ENCODE results near the gene SLC6A16. TPM values are rescaled to one million over a fixed set of nuclear protein-coding genes. Genes with fewer than 3 reads are reported as not detected.

Gene SLC6A16
- total RNA-seq, 1 donor = 0.09 TPM

DNA sequence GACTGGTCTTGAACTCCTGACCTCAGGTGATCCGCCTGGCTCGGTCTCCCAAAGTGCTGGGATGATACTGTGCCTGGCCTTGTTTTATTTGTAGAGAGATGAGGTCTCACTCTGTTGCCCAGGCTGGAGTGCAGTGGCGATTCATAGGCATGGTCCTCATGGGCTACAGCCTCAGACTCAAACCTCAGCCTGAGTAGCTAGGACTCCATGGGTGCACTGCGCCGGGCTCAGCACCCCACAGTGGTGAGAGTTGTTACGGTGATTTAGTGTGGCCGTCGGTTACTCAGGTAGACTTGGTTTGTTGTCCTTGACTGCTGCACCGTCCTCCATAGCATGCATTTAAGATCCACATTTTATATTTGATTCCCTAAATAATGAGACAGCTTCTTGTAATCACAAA, 80.7 kb downstream of the SLC6A16 start:
- TF ChIP-seq CTCF (IDR thresholded peaks at IDR 0.05; ENCODE audit: insufficient read depth, low read length) = no peak
- H3K4me3 ChIP-seq (ENCODE audit: low read depth, low read length) = no peak overlapping the region
- no peak for DNase-seq (ENCODE audit: low read depth)

DNA sequence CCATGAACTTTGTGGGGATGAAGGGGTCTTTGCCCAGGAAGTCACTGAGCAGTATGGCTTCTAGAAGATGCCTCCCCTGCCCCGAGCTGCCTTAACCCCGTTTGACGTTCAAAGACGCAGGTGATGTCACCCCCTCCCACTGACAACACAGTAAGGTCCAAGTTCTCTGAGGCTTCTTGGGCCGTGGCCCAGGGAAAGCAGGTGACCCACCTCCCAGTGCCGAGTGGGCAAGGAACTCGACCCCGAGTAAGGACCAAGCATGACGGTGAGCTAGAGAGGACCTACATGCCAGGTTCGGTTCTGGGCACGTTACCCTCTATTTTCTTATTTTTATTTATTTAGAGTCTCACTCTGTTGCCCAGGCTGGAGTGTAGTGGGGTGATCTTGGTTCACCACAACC, 81.3 kb downstream of the SLC6A16 start:
- no peak overlapping the region for H3K4me3 ChIP-seq (ENCODE audit: low read depth, low read length)
- TF ChIP-seq CTCF (IDR thresholded peaks at IDR 0.05; ENCODE audit: insufficient read depth, low read length) = no peak
- DNase-seq (ENCODE audit: low read depth) = no peak

DNA sequence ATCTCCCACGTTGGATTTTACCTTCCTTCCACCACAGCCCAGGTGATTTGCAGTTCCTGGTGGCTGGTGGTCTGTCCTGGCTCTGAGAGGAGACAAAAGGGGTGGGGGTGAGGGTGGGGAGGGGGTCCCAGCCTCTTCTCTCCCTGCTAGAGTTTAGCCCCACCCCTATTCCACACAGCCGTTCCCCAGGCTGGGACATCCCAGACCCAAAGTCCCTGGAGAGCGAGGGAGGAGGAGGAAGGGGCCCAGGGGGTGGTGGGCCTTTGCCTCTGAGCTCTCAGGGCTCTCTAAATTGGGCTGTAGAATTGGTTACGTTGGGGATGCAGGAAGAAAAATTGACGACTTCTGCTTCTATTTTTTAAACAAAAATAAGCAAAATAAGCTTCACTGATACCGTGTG, 81.9 kb downstream of the SLC6A16 start:
- TF ChIP-seq CTCF (IDR thresholded peaks at IDR 0.05; ENCODE audit: insufficient read depth, low read length) = no peak
- no peak for DNase-seq (ENCODE audit: low read depth)

GRCh38 chr19:49241769-49242168, 83.2 kb downstream of the SLC6A16 start:
- H3K4me3 ChIP-seq (ENCODE audit: low read depth, low read length) = no peak overlapping the region
- no peak for DNase-seq (ENCODE audit: low read depth)
- no peak for TF ChIP-seq CTCF (IDR thresholded peaks at IDR 0.05; ENCODE audit: insufficient read depth, low read length)

More for the DNA sequence above, 81.9 kb downstream of the SLC6A16 start:
- no peak overlapping the region for H3K4me3 ChIP-seq (ENCODE audit: low read depth, low read length)

Small RNA genes within 50 kb of the gene (small RNA-seq; reads per million reads assigned to genes)
- not detected for gene MIR4324

Other genes with a start within 250 kb of the SLC6A16 start
- gene SNRNP70, start 239.7 kb downstream of the SLC6A16 start, total RNA-seq (ENCODE audit: low replicate concordance) = 111 and 129 TPM in 2 replicates
- 2.2 and 3.7 TPM in 2 replicates for gene LIN7B, start 210.8 kb downstream of the SLC6A16 start, total RNA-seq (ENCODE audit: low replicate concordance)
- 0.41 and 0.54 TPM in 2 replicates for gene C19orf73, start 206.0 kb downstream of the SLC6A16 start, total RNA-seq (ENCODE audit: low replicate concordance)
- gene PPFIA3, start 205.6 kb downstream of the SLC6A16 start, total RNA-seq (ENCODE audit: low replicate concordance) = 0.99 and 2.4 TPM in 2 replicates
- not detected in 2 replicates for gene HRC, start 169.8 kb downstream of the SLC6A16 start, total RNA-seq (ENCODE audit: low replicate concordance)
- gene TRPM4, start 167.4 kb downstream of the SLC6A16 start, total RNA-seq (ENCODE audit: low replicate concordance) = 14.0 and 15.0 TPM in 2 replicates
- gene CD37, start 10.2 kb upstream of the SLC6A16 start, total RNA-seq (ENCODE audit: low replicate concordance) = not detected in 2 replicates
- 19.2 and 22.3 TPM in 2 replicates for gene TEAD2, start 37.2 kb upstream of the SLC6A16 start, total RNA-seq (ENCODE audit: low replicate concordance)
- 0.18 TPM in 1 of 2 replicates, not detected in the other for gene DKKL1, start 38.7 kb upstream of the SLC6A16 start, total RNA-seq (ENCODE audit: low replicate concordance)
- not detected in 2 replicates for gene KASH5, start 63.1 kb upstream of the SLC6A16 start, total RNA-seq (ENCODE audit: low replicate concordance)
- gene PTH2, start 98.2 kb upstream of the SLC6A16 start, total RNA-seq (ENCODE audit: low replicate concordance) = not detected in 2 replicates
- gene GFY, start 100.2 kb upstream of the SLC6A16 start, total RNA-seq (ENCODE audit: low replicate concordance) = not detected in 2 replicates
- 0.49 TPM in 1 of 2 replicates, not detected in the other for gene SLC17A7, start 116.3 kb upstream of the SLC6A16 start, total RNA-seq (ENCODE audit: low replicate concordance)
- 80.6 and 151 TPM in 2 replicates for gene PIH1D1, start 126.6 kb upstream of the SLC6A16 start, total RNA-seq (ENCODE audit: low replicate concordance)
- 25.0 and 29.6 TPM in 2 replicates for gene ALDH16A1, start 128.0 kb upstream of the SLC6A16 start, total RNA-seq (ENCODE audit: low replicate concordance)
- gene FLT3LG, start 149.0 kb upstream of the SLC6A16 start, total RNA-seq (ENCODE audit: low replicate concordance) = 3.7 and 5.4 TPM in 2 replicates
- gene RPL13A, start 162.4 kb upstream of the SLC6A16 start, total RNA-seq (ENCODE audit: low replicate concordance) = 2,039 and 2,642 TPM in 2 replicates
- gene RPS11, start 171.2 kb upstream of the SLC6A16 start, total RNA-seq (ENCODE audit: low replicate concordance) = 2,258 and 4,425 TPM in 2 replicates
- 73.8 and 132 TPM in 2 replicates for gene FCGRT, start 187.5 kb upstream of the SLC6A16 start, total RNA-seq (ENCODE audit: low replicate concordance)
- 121 and 181 TPM in 2 replicates for gene RCN3, start 202.8 kb upstream of the SLC6A16 start, total RNA-seq (ENCODE audit: low replicate concordance)